VCaP (cell line): Measurements from ENCODE around the gene MEDAG.

Source experiments
- H3K27ac ChIP-seq: fragments of 450-650 bp; 2 replicates; pipeline ENCODE4 v1.5.1; 2017
- TF ChIP-seq, protein P1 (sequence below): fragments of 450-650 bp; conservative IDR thresholded peaks from 2 replicates; pipeline ENCODE4 v1.5.1; 2017; ENCODE audit warnings: mild to moderate bottlenecking, moderate library complexity

Gene MEDAG

DNA sequence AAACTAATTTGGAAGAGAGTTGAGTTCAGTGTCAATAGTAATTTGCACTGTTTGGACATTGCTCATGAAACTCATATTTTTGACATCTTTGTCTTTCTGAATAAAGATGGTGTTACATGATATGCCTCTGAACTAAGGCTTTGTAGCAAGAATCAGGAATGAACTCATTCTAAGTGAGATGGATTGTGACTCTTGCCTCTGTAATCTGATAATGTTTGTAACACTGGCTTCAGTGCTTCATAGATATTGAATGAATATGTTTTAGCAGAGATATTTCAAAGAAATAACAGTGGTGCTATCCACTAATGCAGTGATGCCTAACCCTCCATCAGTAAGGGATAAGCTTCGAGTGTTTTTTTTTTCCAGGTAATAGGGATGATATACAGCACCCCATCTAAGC lies 59.3 kb downstream of the MEDAG start:
- TF ChIP-seq, protein P1, sequence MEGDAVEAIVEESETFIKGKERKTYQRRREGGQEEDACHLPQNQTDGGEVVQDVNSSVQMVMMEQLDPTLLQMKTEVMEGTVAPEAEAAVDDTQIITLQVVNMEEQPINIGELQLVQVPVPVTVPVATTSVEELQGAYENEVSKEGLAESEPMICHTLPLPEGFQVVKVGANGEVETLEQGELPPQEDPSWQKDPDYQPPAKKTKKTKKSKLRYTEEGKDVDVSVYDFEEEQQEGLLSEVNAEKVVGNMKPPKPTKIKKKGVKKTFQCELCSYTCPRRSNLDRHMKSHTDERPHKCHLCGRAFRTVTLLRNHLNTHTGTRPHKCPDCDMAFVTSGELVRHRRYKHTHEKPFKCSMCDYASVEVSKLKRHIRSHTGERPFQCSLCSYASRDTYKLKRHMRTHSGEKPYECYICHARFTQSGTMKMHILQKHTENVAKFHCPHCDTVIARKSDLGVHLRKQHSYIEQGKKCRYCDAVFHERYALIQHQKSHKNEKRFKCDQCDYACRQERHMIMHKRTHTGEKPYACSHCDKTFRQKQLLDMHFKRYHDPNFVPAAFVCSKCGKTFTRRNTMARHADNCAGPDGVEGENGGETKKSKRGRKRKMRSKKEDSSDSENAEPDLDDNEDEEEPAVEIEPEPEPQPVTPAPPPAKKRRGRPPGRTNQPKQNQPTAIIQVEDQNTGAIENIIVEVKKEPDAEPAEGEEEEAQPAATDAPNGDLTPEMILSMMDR, result no peak
- H3K27ac ChIP-seq, result no peak overlapping the region

- no peak overlapping the region for H3K27ac ChIP-seq
- TF ChIP-seq, protein P1, result no peak
Observed at GRCh38 chr13:30966101-30966500, 60.0 kb downstream of the MEDAG start.

DNA sequence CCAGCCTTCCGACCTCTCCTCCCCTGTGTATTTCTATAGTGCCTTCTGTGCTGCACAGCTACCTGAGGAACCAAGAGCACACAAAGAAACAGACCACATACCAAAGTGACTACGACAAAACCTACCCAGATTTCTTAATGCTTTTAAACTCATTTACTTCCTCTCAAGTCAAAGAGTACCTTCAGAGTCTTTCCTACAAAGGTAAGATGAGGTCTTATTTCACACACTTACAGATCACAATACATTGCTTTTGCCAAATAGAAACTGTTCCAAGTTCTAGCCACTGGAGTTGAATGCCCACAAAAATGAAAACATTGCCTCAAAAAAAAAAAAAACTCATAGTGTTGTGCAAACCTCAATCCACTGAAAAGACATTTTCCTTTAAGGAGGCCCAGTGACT lies 62.8 kb downstream of the MEDAG start:
- no peak overlapping the region for H3K27ac ChIP-seq
- TF ChIP-seq, protein P1, result no peak

- TF ChIP-seq, protein P1, result no peak
Observed at GRCh38 chr13:30971575-30971974, 65.5 kb downstream of the MEDAG start.

DNA sequence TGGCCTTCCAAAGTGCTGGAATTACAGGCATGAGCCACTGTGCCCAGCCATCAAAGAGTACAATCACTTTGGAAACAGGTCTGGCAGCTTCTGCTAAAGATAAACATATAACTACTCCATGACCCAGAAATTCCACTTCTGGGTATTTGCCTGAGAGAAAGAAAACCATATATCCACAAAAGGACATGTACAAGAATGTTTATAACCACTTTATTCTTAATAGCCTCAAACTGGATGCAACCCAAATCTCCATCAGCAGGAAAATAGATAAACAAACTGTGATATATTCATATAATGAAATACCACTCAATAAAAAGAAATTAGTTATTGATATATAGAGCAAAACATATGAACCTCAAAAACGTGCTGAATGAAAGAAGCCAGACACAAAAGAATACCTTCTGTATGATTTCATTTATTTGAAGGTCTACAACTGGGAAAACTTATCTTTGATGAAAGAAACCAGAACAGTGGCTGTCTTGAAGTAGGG lies 66.9 kb downstream of the MEDAG start:
- TF ChIP-seq, protein P1, result no peak
- peak overlapping the region; percentile 70 for H3K27ac ChIP-seq

More at GRCh38 chr13:30971575-30971974, 65.5 kb downstream of the MEDAG start:
- peak overlapping the region; percentile 70; the same call in 1 of the 2 replicates for H3K27ac ChIP-seq

DNA sequence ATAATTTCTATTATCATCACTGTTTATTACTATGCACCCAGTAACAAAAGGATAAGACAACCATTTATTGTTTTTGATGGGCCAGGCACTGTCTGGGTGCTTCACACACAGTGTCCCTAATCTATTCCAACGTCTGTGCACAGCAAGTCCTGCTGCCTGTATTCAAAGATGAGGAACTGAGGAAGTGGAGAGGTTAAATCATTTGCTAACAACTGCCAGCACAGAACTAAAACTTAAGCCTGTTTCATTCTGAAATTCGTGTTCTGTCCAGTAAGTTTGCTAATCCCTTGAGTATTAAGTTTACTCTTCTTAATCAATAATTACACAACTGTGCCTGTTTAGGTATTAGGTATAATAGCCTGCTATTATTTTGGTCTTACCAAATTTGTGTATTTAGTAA lies 68.3 kb downstream of the MEDAG start:
- TF ChIP-seq, protein P1, result no peak

More for the DNA sequence above, 68.3 kb downstream of the MEDAG start:
- no peak overlapping the region for H3K27ac ChIP-seq
